Activated T-helper 1 cell treated with Interleukin-2 at 50 U/mL for 16 hours (primary cell): ENCODE measurements around the gene UBE2G2.

ENCODE experiments used
- DNase-seq: peaks from one replicate; pipeline ENCODE4 v3.0.0-alpha.2; 2020; ENCODE audit warnings: low read depth

The UBE2G2 gene

GRCh38 chr21:44749116-44749758 lies 52.4 kb downstream of the UBE2G2 start:
- DNase-seq, result no peak

GRCh38 chr21:44748621-44749020 lies 53.0 kb downstream of the UBE2G2 start:
- no peak for DNase-seq

GRCh38 chr21:44742418-44743153 lies 59.0 kb downstream of the UBE2G2 start:
- no peak for DNase-seq

GRCh38 chr21:44741921-44742320 lies 59.7 kb downstream of the UBE2G2 start:
- no peak for DNase-seq

GRCh38 chr21:44740742-44741141 lies 60.9 kb downstream of the UBE2G2 start:
- DNase-seq, result no peak

- no peak for DNase-seq
Observed at GRCh38 chr21:44739316-44739715, 62.3 kb downstream of the UBE2G2 start.

GRCh38 chr21:44738621-44739020 lies 63.0 kb downstream of the UBE2G2 start:
- DNase-seq, result no peak

GRCh38 chr21:44737706-44738354 lies 63.8 kb downstream of the UBE2G2 start:
- DNase-seq, result no peak

- DNase-seq, result no peak
Observed at GRCh38 chr21:44736291-44737004, 65.2 kb downstream of the UBE2G2 start.

GRCh38 chr21:44735821-44736220 lies 65.8 kb downstream of the UBE2G2 start:
- DNase-seq, result no peak

- no peak for DNase-seq
Observed at GRCh38 chr21:44734841-44735240, 66.8 kb downstream of the UBE2G2 start.

GRCh38 chr21:44734026-44734745 lies 67.4 kb downstream of the UBE2G2 start:
- DNase-seq, result no peak

GRCh38 chr21:44732956-44733355 lies 68.7 kb downstream of the UBE2G2 start:
- no peak for DNase-seq

GRCh38 chr21:44732263-44732662 lies 69.4 kb downstream of the UBE2G2 start:
- no peak for DNase-seq

- no peak for DNase-seq
Observed at GRCh38 chr21:44730951-44731579, 70.6 kb downstream of the UBE2G2 start.

GRCh38 chr21:44730028-44730395 lies 71.6 kb downstream of the UBE2G2 start:
- no peak for DNase-seq

- no peak for DNase-seq
Observed at GRCh38 chr21:44729336-44730027, 72.1 kb downstream of the UBE2G2 start.

GRCh38 chr21:44728716-44729115 lies 72.9 kb downstream of the UBE2G2 start:
- no peak for DNase-seq

GRCh38 chr21:44727757-44728156 lies 73.9 kb downstream of the UBE2G2 start:
- DNase-seq, result no peak

GRCh38 chr21:44727321-44727720 lies 74.3 kb downstream of the UBE2G2 start:
- DNase-seq, result no peak

- no peak for DNase-seq
Observed at GRCh38 chr21:44726826-44727225, 74.8 kb downstream of the UBE2G2 start.
